Sigmoid colon (tissue), 7 donors: ENCODE measurements around the gene RCCD1. TPM values are rescaled to one million over a fixed set of nuclear protein-coding genes. Genes with fewer than 3 reads are reported as not detected.

ENCODE experiments used
- DNase-seq: peaks from one replicate; pipeline ENCODE4 v3.0.0-alpha.2; 2019
- H3K27ac ChIP-seq, 4 donors: fragments of 200-600 bp; sonication (generic); one replicate each; pipeline ENCODE4 v1.5.1; 2016 to 2019; ENCODE audit warnings: mild to moderate bottlenecking in 1 of 4
- H3K27me3 ChIP-seq, 3 donors: fragments of 200-600 bp; sonication (generic); one replicate each; pipeline ENCODE4 v1.5.1; 2019; ENCODE audit warnings: mild to moderate bottlenecking in 1 of 3
- H3K36me3 ChIP-seq, 4 donors: fragments of 200-600 bp; sonication (generic); one replicate each; pipeline ENCODE4 v1.5.1; 2016 to 2019
- H3K4me1 ChIP-seq, 4 donors: fragments of 200-600 bp; sonication (generic); one replicate each; pipeline ENCODE4 v1.5.1; 2017 to 2019
- H3K4me3 ChIP-seq, 4 donors: fragments of 200-600 bp; sonication (generic); one replicate each; pipeline ENCODE4 v1.5.1; 2017 to 2019; ENCODE audit warnings: mild to moderate bottlenecking in 2 of 4, moderate library complexity in 1 of 4
- H3K9me3 ChIP-seq, 4 donors: fragments of 200-600 bp in 3 of 4; sonication (generic) in 3 of 4; one replicate each; pipeline versions ENCODE4 v1.5.1 to v1.6.1; 2013 to 2019
- EP300 ChIP-seq, 4 donors: sonication (generic); formaldehyde crosslinking; IDR thresholded peaks; one replicate each; pipeline ENCODE4 v1.6.1; 2017; ENCODE audit warnings: antibody characterized with exemption in 4 of 4
- POLR2A ChIP-seq, 2 donors: fragments of 450-650 bp; IDR thresholded peaks; one replicate each; pipeline ENCODE4 v1.6.1; 2016; ENCODE audit warnings: antibody characterized with exemption in 2 of 2, mild to moderate bottlenecking in 2 of 2, moderate library complexity in 2 of 2
- POLR2AphosphoS5 ChIP-seq, 4 donors: sonication (generic); formaldehyde crosslinking; IDR thresholded peaks; one replicate each; pipeline ENCODE4 v1.6.1; 2017; ENCODE audit warnings: antibody characterized with exemption in 4 of 4
- WGBS, 2 donors: extraction: QIAGEN DNeasy Blood & Tissue Kit; methylation state at CpG; one replicate each; pipeline ENCODE4 v1.1.7; 2013; 5-methylcytosine and 5-hydroxymethylcytosine counted together
- intact Hi-C: fragments of 100-400 bp; cut with DNase I; formaldehyde crosslinking; loops from one replicate; pipeline ENCODE4 v1.15.1; 2023
- polyA plus RNA-seq, 3 donors: library from polyadenylated mRNA; stranded (reverse); fragments of 200-250 nt; gene quantifications; one replicate each; pipeline ENCODE4 v1.2.3, GENCODE V29; 2013
- total RNA-seq, 4 donors: library from RNA; depleted of rRNA; stranded (reverse); fragments of >200 nt; gene quantifications; one replicate each; pipeline ENCODE4 v1.1.0, GENCODE V29; 2016
- TF ChIP-seq, protein P1 (sequence below), 4 experiments: fragments of 450-650 bp in 3 of 4; fragments of 200-600 bp in 1 of 4; IDR thresholded peaks; one replicate each; pipeline ENCODE4 v1.5.1; 2016 to 2019; ENCODE audit warnings: antibody characterized with exemption in 4 of 4, mild to moderate bottlenecking in 3 of 4, moderate library complexity in 2 of 4
- donor health status: healthy with polysubstance abuse.
- donor health status: Bipolar disorder and iron deficiency.
- donor health status: healthy.

The RCCD1 gene
- total and polyA plus RNA-seq, 7 donors = 4.2 to 11.8 (median 6.7) TPM

DNA sequence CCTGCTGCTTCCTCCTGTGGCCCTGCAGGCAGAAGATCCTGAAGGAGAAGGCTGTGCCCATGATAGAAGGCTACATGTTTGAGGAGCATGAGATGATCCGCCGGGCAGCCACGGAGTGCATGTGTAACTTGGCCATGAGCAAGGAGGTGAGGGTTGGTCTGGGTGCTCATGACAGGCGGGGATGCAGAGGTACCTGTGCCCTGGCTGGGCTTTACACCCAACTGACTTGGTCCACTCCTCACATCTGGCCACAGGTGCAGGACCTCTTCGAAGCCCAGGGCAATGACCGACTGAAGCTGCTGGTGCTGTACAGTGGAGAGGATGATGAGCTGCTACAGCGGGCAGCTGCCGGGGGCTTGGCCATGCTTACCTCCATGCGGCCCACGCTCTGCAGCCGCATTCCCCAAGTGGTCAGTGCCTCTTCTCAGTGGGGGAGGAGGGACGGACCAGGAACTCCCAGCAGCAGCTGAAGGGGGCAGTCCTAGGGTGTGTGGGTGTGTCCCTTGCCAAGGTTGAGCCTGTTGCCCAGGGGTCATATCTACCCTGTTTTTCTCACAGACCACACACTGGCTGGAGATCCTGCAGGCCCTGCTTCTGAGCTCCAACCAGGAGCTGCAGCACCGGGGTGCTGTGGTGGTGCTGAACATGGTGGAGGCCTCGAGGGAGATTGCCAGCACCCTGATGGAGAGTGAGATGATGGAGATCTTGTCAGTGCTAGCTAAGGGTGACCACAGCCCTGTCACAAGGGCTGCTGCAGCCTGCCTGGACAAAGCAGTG, 1.6 kb upstream of the RCCD1 start:
- TF ChIP-seq POLR2AphosphoS5 (IDR thresholded peaks at IDR 0.05) = no peak
- TF ChIP-seq EP300 (IDR thresholded peaks at IDR 0.05) = no peak
- TF ChIP-seq, protein P1, sequence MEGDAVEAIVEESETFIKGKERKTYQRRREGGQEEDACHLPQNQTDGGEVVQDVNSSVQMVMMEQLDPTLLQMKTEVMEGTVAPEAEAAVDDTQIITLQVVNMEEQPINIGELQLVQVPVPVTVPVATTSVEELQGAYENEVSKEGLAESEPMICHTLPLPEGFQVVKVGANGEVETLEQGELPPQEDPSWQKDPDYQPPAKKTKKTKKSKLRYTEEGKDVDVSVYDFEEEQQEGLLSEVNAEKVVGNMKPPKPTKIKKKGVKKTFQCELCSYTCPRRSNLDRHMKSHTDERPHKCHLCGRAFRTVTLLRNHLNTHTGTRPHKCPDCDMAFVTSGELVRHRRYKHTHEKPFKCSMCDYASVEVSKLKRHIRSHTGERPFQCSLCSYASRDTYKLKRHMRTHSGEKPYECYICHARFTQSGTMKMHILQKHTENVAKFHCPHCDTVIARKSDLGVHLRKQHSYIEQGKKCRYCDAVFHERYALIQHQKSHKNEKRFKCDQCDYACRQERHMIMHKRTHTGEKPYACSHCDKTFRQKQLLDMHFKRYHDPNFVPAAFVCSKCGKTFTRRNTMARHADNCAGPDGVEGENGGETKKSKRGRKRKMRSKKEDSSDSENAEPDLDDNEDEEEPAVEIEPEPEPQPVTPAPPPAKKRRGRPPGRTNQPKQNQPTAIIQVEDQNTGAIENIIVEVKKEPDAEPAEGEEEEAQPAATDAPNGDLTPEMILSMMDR (IDR thresholded peaks at IDR 0.05) = no peak
- no peak for TF ChIP-seq POLR2A (IDR thresholded peaks at IDR 0.05)
- no peak for DNase-seq
- H3K27ac ChIP-seq = no peak overlapping the region
- H3K4me3 ChIP-seq = no peak overlapping the region
- no peaks in the 10 kb centered on the region for H3K27me3 ChIP-seq
- WGBS, 2 donors = 95 to 96% methylated on average over 14 of the region's 14 CpGs
- H3K9me3 ChIP-seq = no peaks in the 10 kb centered on the region
- intact Hi-C loops = no loop called here
- H3K4me1 ChIP-seq = peaks cover 0 to 35% (median 28%) of the 10 kb centered on the region in 4 donors
- H3K36me3 ChIP-seq = peaks cover 11 to 59% (median 39%) of the 10 kb centered on the region in 4 donors

DNA sequence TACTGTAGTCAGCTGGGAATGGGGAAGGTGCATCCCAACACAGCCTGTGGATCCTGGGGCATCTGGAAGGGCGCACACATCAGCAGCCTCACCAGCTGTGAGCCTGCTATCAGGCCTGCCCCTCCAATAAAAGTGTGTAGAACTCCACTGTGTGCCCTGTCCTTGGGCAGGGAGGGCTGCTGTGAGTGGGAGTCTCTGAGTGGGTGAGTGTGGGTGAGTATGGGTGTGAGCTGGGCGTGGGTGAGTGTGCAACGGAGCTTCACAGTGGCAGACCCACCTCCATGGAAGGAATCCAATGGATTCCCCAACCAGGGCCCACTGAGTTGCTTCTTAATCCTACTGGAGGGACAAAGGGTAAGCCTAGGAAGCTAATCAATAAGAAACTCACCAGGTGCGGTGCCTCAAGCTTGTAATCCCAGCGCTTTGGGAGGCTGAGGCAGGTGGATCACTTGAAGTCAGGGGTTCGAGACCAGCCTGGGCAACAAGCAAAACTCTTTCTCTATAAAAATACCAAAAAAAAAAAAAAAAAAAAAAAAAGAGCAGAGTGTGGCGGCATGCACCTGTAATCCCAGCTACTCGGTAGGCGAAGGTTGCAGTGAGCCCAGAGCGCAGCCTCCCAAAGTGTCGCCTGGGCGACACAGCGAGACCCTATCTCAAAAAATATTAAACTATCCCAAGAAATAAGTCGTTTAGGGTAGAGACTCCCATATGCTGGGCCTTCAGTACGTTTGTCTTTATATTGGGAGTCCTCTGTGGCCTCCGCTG, 555 bp upstream of the RCCD1 start:
- Histone ChIP-seq H3K27ac (peak overlapping the region; percentile 95 to 99 (median 96)), H3K9me3 (no peaks in the 10 kb centered on the region), H3K36me3 (peaks cover 7 to 48% (median 33%) of the 10 kb centered on the region in 4 donors), H3K4me3 (peak overlapping the region in 3 of 4 donors; percentile 87 to 93 (median 90)), H3K27me3 (no peaks in the 10 kb centered on the region), H3K4me1 (peaks cover 0 to 39% (median 34%) of the 10 kb centered on the region in 4 donors)
- no peak for TF ChIP-seq POLR2A (IDR thresholded peaks at IDR 0.05)
- TF ChIP-seq POLR2AphosphoS5 (IDR thresholded peaks at IDR 0.05) = no peak
- no peak for TF ChIP-seq EP300 (IDR thresholded peaks at IDR 0.05)
- TF ChIP-seq, protein P1 (IDR thresholded peaks at IDR 0.05) = no peak
- DNase-seq = no peak
- intact Hi-C loops = loop anchor here (2.0 kb wide), 1 partner anchor 97 kb away; no protein-coding TSS in a partner anchor
- WGBS, 2 donors = 72 to 77% methylated on average over 16 of the region's 16 CpGs

- H3K4me3 ChIP-seq = peak overlapping the region in 3 of 4 donors; percentile 87 to 93 (median 90)
- DNase-seq = no peak
- peaks cover 7 to 32% (median 23%) of the 10 kb centered on the region in 4 donors for H3K36me3 ChIP-seq
- WGBS, 2 donors = 18 to 63% methylated on average over 20 of the region's 20 CpGs
- no peaks in the 10 kb centered on the region for H3K27me3 ChIP-seq
- H3K4me1 ChIP-seq = peaks cover 0 to 55% (median 49%) of the 10 kb centered on the region in 4 donors
- intact Hi-C loops = loop anchor here (2.0 to 5.0 kb wide), 3 partner anchors 39 to 317 kb away; partner anchors contain the start of gene PRC1
- no peak for TF ChIP-seq EP300 (IDR thresholded peaks at IDR 0.05)
- TF ChIP-seq, protein P1 (IDR thresholded peaks at IDR 0.05) = no peak
- TF ChIP-seq POLR2A (IDR thresholded peaks at IDR 0.05) = no peak
- no peak for TF ChIP-seq POLR2AphosphoS5 (IDR thresholded peaks at IDR 0.05)
- no peaks in the 10 kb centered on the region for H3K9me3 ChIP-seq
- peak overlapping the region in 2 of 4 donors; percentile 81 to 95 for H3K27ac ChIP-seq
These were observed 1.1 kb downstream of the RCCD1 start for GRCh38 chr15:90955624-90956273.

DNA sequence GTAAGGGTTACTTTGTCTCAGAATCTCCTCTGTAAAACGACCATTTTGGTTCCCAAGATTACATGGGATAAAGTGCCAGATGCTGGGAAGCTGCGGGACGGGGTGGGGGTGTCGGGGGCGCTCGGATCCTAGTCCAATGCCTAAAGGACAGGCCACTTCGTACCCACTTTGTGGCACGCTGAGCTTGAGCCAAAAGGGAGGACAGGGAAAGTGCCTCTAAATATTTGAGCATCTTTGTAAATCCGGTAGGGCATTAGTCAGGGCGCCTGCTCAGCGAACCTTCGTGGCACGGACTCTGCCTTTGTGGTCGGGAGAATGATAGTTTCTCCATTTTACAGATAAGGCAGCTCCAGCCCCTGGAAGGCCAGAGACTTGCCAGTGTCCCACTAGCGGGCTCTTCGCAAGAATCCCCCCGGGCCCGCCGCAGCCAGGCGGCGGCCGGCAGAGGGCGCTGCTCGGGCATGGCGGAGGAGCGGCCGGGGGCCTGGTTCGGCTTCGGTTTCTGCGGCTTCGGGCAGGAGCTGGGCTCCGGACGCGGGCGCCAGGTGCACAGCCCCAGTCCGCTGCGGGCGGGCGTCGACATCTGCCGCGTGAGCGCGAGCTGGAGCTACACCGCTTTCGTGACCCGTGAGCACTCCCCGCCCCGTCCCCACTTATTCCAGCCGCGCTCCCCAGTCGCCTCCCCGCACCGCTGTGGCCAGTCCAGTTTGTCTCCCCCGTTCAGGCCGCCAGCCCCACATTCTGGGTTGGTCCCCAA, 1.8 kb downstream of the RCCD1 start:
- TF ChIP-seq POLR2AphosphoS5 (IDR thresholded peaks at IDR 0.05) = peak in 1 of 4 donors; percentile 21
- TF ChIP-seq, protein P1 (IDR thresholded peaks at IDR 0.05) = peak; percentile 71 to 99 (median 82)
- no peak for TF ChIP-seq EP300 (IDR thresholded peaks at IDR 0.05)
- peak overlapping the region; percentile 78 to 86 (median 81) for H3K27ac ChIP-seq
- no peaks in the 10 kb centered on the region for H3K27me3 ChIP-seq
- H3K4me1 ChIP-seq = peaks cover 0 to 56% (median 49%) of the 10 kb centered on the region in 4 donors
- 6 to 18% methylated on average over 56 of the region's 56 CpGs for WGBS, 2 donors
- H3K4me3 ChIP-seq = peak overlapping the region; percentile 50 to 77 (median 62)
- intact Hi-C loops = loop anchor here (2.0 to 5.0 kb wide), 2 partner anchors 38 to 316 kb away; partner anchors contain the start of gene PRC1
- H3K36me3 ChIP-seq = peaks cover 8 to 31% (median 23%) of the 10 kb centered on the region in 4 donors
- peak; percentile 87 for DNase-seq
- H3K9me3 ChIP-seq = no peaks in the 10 kb centered on the region
